HG03280 (cell line): ENCODE data around the gene JOSD2.
A peak's percentile ranks its signal among the peaks of the same experiment; 100 is the strongest.
"Not testable (repeated sequence)": the region's sequence is repeated elsewhere in the genome, so short reads cannot be mapped to it uniquely, and the experiment has no call there.

ENCODE experiments used
- ATAC-seq: cut with Tn5 transposase; IDR thresholded peaks from one replicate; pipeline ENCODE4 v1.9.1; 2021; ENCODE audit warnings: mild to moderate bottlenecking, moderate library complexity; ENCODE audit not compliant: unreplicated experiment

The JOSD2 gene

GRCh38 chr19:50478901-50479715 is 31.9 kb downstream of the JOSD2 start:
- no peak for ATAC-seq

GRCh38 chr19:50477751-50478515 is 33.1 kb downstream of the JOSD2 start:
- ATAC-seq: no peak

GRCh38 chr19:50476907-50477238 is 34.1 kb downstream of the JOSD2 start:
- ATAC-seq: no peak

- peak; percentile 91 for ATAC-seq
Observed at GRCh38 chr19:50476224-50476906, 34.6 kb downstream of the JOSD2 start, which contains the start of the genes EMC10 and GARIN5A. Gene EMC10 (plus strand): TSS chr19:50476507. CDS start chr19:50476545, 38 bp downstream. Gene GARIN5A (minus strand): TSS chr19:50476848. CDS start chr19:50476388, 460 bp downstream.

GRCh38 chr19:50475736-50476223 is 35.2 kb downstream of the JOSD2 start:
- peak; percentile 10 for ATAC-seq

GRCh38 chr19:50475101-50475568 is 35.9 kb downstream of the JOSD2 start:
- ATAC-seq: no peak

- ATAC-seq: not testable (repeated sequence)
Observed at GRCh38 chr19:50473336-50473735, 37.7 kb downstream of the JOSD2 start.

- no peak for ATAC-seq
Observed at GRCh38 chr19:50468818-50469217, 42.2 kb downstream of the JOSD2 start.

GRCh38 chr19:50467566-50467965 is 43.4 kb downstream of the JOSD2 start:
- no peak for ATAC-seq

GRCh38 chr19:50466706-50467039 is 44.3 kb downstream of the JOSD2 start:
- ATAC-seq: no peak

GRCh38 chr19:50465986-50466705 is 44.8 kb downstream of the JOSD2 start:
- ATAC-seq: no peak

GRCh38 chr19:50465000-50465399 is 46.0 kb downstream of the JOSD2 start:
- no peak for ATAC-seq

GRCh38 chr19:50464348-50464747 is 46.6 kb downstream of the JOSD2 start:
- ATAC-seq: no peak

- ATAC-seq: no peak
Observed at GRCh38 chr19:50462970-50463369, 48.0 kb downstream of the JOSD2 start.

- ATAC-seq: peak; percentile 60
Observed at GRCh38 chr19:50461066-50461875, 49.7 kb downstream of the JOSD2 start.

GRCh38 chr19:50460161-50460765 is 50.7 kb downstream of the JOSD2 start:
- ATAC-seq: no peak

GRCh38 chr19:50459638-50460037 is 51.4 kb downstream of the JOSD2 start:
- no peak for ATAC-seq

- ATAC-seq: no peak
Observed at GRCh38 chr19:50459067-50459456, 51.9 kb downstream of the JOSD2 start.

GRCh38 chr19:50458396-50459066 is 52.5 kb downstream of the JOSD2 start:
- no peak for ATAC-seq
